Coronary artery (tissue), 2 donors: ENCODE results near the gene TSEN54.

Source experiments
- DNase-seq: peaks from one replicate; pipeline ENCODE4 v3.0.0-alpha.2; 2017; ENCODE audit warnings: low spot score
- H3K27ac ChIP-seq, 2 donors: fragments of 200-600 bp; sonication (generic); one replicate each; pipeline ENCODE4 v1.5.1; 2016 to 2019
- H3K4me3 ChIP-seq: fragments of 200-600 bp; sonication (generic); 2 replicates; pipeline ENCODE4 v1.5.1; 2016; ENCODE audit warnings: mild to moderate bottlenecking, moderate library complexity
- TF ChIP-seq, protein P1 (sequence below): fragments of 200-600 bp; sonication (generic); IDR thresholded peaks from one replicate; pipeline ENCODE4 v1.5.1; 2019; ENCODE audit warnings: antibody characterized with exemption

The TSEN54 gene

DNA sequence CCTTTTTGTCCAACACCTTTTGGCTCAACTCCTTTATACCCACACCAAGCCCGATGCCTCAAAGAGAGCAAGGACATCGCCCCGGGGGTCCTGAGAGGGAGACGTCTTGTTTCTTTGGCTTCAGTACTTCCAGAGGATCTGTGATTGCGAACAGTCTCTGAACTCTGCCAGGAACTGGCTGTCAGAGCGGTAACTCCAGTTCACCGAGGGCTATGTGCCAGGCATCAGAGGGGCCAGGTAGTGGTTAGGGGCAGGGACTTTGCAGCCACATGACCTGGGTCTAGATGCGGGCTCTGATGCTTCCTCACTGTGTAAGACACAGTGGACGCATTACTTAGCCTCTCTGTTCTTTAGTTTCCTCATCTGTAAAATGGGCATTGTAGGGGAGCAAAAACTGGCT lies 30.8 kb downstream of the TSEN54 start:
- Histone ChIP-seq H3K4me3 (no peak overlapping the region), H3K27ac (no peak overlapping the region)
- no peak for DNase-seq
- TF ChIP-seq, protein P1, sequence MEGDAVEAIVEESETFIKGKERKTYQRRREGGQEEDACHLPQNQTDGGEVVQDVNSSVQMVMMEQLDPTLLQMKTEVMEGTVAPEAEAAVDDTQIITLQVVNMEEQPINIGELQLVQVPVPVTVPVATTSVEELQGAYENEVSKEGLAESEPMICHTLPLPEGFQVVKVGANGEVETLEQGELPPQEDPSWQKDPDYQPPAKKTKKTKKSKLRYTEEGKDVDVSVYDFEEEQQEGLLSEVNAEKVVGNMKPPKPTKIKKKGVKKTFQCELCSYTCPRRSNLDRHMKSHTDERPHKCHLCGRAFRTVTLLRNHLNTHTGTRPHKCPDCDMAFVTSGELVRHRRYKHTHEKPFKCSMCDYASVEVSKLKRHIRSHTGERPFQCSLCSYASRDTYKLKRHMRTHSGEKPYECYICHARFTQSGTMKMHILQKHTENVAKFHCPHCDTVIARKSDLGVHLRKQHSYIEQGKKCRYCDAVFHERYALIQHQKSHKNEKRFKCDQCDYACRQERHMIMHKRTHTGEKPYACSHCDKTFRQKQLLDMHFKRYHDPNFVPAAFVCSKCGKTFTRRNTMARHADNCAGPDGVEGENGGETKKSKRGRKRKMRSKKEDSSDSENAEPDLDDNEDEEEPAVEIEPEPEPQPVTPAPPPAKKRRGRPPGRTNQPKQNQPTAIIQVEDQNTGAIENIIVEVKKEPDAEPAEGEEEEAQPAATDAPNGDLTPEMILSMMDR, result no peak

DNA sequence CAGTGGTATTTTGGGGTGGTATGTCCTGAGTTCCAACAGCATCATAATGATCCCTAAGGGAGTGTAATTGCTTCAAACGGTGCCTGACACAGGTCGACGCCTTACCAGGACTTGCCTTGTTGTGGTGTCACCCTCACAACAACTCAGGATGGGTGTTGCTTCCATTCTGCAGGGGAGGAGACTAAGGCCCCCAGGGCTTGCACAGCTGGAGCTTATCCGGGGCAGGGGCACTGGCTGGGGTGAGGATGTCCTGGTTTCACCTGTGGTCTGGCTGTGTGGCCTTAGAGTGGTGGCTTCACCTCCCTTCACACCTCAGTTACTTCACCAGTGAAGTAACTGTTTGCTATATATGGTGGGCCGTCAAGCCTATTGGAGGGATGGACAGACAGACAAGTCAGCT lies 32.5 kb downstream of the TSEN54 start:
- TF ChIP-seq, protein P1, result no peak
- Histone ChIP-seq H3K27ac (no peak overlapping the region), H3K4me3 (no peak overlapping the region)
- no peak for DNase-seq

DNA sequence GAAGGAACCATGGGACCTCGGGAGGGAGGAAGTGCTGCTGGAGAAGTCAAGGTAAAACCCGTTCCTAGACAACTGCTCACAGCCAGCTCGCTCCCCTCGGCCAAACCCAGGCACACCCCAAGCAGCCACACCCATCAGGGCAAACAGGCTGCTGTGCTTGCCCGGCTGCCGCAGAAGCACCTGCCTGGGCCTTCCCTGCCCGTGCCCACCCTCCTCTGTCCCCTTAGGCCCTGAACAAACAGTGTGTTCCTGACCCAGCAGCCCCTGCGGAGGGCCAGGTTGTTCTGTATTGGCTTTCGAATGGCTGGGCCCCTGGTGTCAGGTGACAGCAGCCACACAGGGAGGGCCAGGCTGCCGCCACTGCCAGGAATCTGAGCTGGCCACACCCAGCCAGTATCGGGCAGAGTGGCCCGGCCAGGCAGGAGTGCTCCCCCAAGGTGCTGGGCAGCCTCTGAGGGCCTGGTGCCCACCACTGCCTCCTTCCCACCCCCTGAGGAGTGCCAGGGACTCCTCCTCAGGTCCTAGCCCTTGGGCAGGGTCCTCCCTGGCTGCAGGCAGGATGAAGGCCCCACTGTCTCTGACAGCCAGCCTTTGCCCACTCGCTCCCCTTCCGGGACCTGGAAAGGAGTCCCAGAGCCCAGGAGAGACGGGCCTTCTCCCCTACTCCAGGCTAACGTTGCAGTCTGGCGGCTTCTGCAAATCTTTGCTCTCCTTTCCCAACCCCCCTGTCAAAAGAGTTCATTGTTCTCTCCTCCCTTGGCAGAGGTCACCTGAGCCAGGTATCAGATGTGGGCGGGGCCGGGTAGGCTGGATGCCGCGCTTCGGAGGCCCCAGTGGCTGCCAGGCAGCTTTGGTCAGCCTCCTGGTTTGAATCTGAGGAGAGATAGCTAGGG lies 33.2 kb downstream of the TSEN54 start:
- TF ChIP-seq, protein P1, result no peak
- no peak for DNase-seq
- Histone ChIP-seq H3K27ac (no peak overlapping the region), H3K4me3 (no peak overlapping the region)

DNA sequence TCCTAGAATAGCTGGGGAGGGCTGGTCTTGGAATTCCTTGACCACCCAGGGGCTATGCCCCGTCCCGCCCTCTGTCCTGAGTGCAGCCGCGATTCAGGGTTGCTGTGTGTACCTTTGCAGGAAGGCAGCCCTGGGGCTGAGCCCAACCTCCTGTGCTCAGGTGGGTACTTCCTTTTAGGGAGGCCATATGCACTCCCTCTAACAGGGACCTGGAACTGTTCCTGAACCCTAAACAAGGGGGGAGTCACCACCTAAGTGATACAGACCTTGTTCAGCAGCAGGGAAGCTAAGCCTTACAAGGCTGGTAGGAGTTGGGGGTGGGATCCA lies 33.8 kb downstream of the TSEN54 start:
- no peak for DNase-seq
- Histone ChIP-seq H3K27ac (no peak overlapping the region), H3K4me3 (no peak overlapping the region)
- TF ChIP-seq, protein P1, result no peak

DNA sequence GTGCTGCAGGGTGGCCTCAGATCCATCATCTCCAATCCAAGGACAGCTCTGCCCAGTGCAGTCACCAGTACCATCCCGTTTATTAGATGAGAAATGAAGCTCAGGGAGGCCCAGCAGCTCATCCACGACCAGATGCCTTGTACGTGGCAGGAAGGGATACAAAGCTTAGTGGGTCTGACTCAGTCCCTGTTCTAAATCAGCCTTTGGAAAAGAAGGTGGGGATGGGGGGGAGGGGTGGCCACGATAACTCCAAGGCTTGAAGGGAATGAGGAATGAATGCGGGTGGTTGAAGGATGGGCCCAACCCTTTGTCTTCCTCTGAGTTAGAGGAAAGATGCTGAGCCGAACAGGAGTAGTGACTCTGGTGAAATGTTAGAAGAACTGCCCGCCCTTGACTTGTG lies 34.9 kb downstream of the TSEN54 start:
- TF ChIP-seq, protein P1, result no peak
- Histone ChIP-seq H3K4me3 (no peak overlapping the region), H3K27ac (no peak overlapping the region)
- DNase-seq, result no peak

DNA sequence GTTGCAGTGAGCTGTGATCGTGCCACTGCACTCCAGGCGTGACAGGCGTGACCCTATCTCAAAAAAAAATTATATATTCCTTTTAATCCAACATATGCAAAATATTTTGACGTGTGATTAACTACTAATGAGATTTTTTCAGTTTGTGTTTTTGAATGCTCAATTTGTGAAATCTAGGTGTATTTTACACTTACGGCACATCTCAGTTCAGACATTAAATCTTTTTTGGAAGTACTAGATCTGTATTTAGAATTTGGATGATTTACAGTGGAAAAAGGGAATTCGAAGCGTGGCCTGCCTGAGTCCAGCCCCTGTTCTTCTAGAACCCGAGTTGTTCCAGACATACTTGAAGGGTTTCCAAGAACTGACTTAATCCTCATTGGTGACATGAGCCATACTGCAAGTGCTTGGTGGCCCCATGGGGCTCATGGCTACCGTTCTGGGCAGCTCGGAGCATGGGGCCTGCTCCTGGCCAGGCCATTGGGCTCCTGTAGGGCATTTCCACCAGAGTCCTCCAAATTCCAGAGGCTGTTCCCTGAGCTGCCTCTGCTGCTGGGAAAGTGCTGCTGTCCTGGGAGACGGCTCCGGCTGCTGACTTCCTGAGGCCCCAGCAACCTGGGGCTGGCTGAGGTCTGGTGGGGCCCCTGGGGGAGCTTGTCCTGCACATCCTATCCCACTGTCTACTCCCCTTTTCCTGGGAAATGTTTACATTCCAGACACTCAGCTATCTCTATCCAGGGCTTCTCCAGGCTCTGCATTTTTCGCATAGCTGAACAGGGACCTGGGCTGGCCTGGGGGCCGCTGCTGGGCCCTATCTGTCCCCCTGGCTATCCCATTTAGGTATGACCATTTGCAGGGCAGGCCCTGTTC lies 36.3 kb downstream of the TSEN54 start:
- no peak for DNase-seq
- no peak overlapping the region for H3K4me3 ChIP-seq
- H3K27ac ChIP-seq, result no peak overlapping the region
- TF ChIP-seq, protein P1, result no peak
